HUES48 (cell line): ENCODE data around the gene NOCT.
"Not testable (repeated sequence)": the region's sequence is repeated elsewhere in the genome, so short reads cannot be mapped to it uniquely, and the experiment has no call there.

Source experiments
- H3K27ac ChIP-seq: one replicate; pipeline ENCODE4 v1.7.0; 2013; ENCODE audit warnings: low read depth, low read length, inconsistent platforms
- H3K27me3 ChIP-seq: 2 replicates; pipeline ENCODE4 v1.6.1; 2013; ENCODE audit warnings: mild to moderate bottlenecking, low read length; ENCODE audit not compliant: control insufficient read depth, insufficient read depth
- H3K36me3 ChIP-seq: 2 replicates; pipeline ENCODE4 v1.6.1; 2013; ENCODE audit warnings: low read length; ENCODE audit not compliant: control insufficient read depth, insufficient read depth
- H3K4me1 ChIP-seq: 2 replicates; pipeline ENCODE4 v1.6.1; 2013; ENCODE audit warnings: mild to moderate bottlenecking, low read length; ENCODE audit not compliant: control insufficient read depth, insufficient read depth
- H3K4me3 ChIP-seq: 2 replicates; pipeline ENCODE4 v1.5.1; 2013; ENCODE audit warnings: mild to moderate bottlenecking, low read depth, low read length
- H3K9ac ChIP-seq: 2 replicates; pipeline ENCODE4 v1.6.1; 2013; ENCODE audit warnings: mild to moderate bottlenecking, low read depth, low read length, moderate library complexity
- H3K9me3 ChIP-seq: 2 replicates; pipeline ENCODE4 v1.6.1; 2013; ENCODE audit warnings: low read length; ENCODE audit not compliant: control insufficient read depth, insufficient read depth

Gene NOCT

DNA sequence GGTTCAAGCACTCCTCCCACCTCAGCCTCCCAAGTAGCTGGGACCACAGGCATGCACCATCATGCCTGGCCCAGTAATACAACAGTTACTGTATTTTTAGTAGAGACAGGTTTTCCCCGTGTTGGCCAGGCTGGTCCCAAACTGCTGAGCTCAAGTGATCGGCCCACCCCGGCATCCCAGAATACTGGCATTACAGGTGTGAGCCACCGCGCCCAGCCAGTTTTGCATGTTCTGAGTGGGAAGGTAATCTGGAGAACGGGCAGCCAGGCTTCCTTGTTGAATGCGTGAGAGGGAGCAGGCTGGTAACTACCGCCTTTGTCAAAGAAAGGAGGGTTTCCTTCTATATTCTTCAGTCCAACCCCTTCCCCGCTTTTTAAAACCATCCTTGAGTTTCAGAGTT lies 9.1 kb downstream of the NOCT start:
- Histone ChIP-seq H3K4me3 (no peak overlapping the region), H3K27me3 (no peaks in the 10 kb centered on the region), H3K9me3 (no peaks in the 10 kb centered on the region), H3K9ac (no peak overlapping the region), H3K4me1 (peaks cover 39% of the 10 kb centered on the region), H3K27ac (no peak overlapping the region), H3K36me3 (peaks cover 9% of the 10 kb centered on the region)

DNA sequence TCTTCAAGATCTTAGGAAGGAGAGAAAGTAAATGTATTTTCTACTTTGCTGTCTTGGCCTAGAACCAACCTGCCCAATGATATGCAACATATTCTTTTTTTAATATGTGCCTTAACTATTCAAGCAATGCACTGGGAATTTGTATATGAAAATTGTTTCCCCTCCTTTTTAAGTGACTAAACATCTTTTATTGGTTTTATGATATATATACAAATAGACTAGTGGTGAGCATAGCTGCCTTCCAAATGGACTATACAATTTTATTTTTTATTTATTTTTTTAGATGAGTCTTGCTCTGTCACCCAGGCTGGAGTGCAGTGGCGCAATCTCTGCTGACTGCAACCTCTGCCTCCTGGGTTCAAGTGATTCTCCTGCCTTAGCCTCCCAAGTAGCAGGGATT lies 10.3 kb downstream of the NOCT start:
- Histone ChIP-seq H3K36me3 (peaks cover 9% of the 10 kb centered on the region), H3K4me3 (no peak overlapping the region), H3K4me1 (peaks cover 29% of the 10 kb centered on the region), H3K9me3 (no peaks in the 10 kb centered on the region), H3K9ac (no peak overlapping the region), H3K27me3 (no peaks in the 10 kb centered on the region), H3K27ac (no peak overlapping the region)

DNA sequence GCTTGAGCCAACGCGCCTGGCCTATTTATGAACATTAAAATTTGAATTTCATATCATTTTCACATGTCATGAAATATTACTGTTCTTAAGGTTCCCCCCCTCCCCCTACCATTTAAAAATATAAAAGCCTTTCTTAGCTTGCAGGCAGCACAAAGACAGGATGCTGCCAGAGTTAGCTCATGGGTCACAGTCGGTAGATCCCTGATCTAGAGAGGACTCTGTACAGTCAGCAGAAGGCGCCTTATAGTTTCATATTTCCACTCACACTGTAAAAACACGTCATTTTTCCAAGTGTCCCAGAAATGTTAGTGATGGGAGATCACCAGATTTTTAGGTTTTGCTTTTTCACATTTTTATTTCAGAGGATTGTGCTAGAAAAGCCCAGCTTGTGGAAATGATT lies 12.2 kb downstream of the NOCT start:
- Histone ChIP-seq H3K36me3 (peaks cover 5% of the 10 kb centered on the region; the same call in 1 of the 2 replicates), H3K4me1 (peaks cover 24% of the 10 kb centered on the region; the same call in 1 of the 2 replicates), H3K27ac (peak overlapping the region; percentile 29), H3K4me3 (no peak overlapping the region), H3K9me3 (no peaks in the 10 kb centered on the region), H3K9ac (no peak overlapping the region), H3K27me3 (no peaks in the 10 kb centered on the region)

DNA sequence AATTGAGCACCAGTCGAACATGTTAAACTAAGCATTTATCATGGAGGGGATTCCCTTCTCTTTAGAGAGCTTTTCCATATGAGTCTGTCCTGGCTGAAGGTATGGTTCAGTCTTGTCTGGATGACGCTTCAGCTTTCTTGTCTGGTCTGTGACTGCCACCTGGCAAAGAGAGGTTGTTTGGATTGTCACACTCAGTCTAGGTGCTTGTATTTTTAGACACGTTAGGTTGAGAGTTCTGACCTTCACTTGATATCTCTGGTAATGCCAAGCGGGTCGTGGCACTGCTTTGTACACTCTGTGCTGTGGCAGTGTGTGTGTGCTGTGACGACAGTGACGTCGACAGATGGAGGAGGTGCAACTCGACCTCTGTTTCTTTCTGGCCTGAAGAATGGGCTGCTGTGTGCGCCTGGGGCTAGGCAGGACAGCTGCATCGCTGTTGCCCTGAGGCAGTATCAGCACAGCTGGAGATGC lies 12.6 kb downstream of the NOCT start:
- H3K27ac ChIP-seq = peak overlapping the region; percentile 29
- no peaks in the 10 kb centered on the region for H3K27me3 ChIP-seq
- peaks cover 5% of the 10 kb centered on the region; the same call in 1 of the 2 replicates for H3K36me3 ChIP-seq
- no peak overlapping the region for H3K9ac ChIP-seq
- peaks cover 21% of the 10 kb centered on the region; the same call in 1 of the 2 replicates for H3K4me1 ChIP-seq
- no peak overlapping the region for H3K4me3 ChIP-seq
- no peaks in the 10 kb centered on the region for H3K9me3 ChIP-seq

DNA sequence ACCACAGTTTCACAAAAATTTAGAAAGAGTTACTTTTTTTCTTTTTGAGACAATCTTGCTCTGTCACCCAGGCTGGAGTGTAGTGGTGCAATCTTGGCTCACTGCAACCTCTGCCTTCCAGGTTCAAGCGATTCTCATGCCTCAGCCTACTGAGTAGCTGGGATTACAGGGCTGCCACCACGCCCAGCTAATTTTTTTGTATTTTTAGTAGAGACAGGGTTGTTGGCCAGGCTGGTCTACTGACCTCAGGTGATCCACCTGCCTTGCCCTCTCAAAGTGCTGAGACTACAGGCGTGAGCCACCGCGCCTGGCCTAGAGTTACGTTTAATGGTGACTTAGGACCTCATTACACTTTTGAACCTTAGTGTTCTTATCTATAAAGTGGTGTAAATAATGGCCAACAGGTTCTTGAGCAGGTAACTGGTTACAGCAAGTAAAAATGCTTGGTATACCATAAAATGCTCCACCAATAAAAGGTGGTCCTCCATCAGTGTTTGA lies 14.3 kb downstream of the NOCT start:
- not testable (repeated sequence) for H3K36me3 ChIP-seq, H3K4me3 ChIP-seq, H3K27me3 ChIP-seq, H3K9ac ChIP-seq, H3K27ac ChIP-seq, H3K9me3 ChIP-seq
- peaks cover 18% of the 10 kb centered on the region for H3K4me1 ChIP-seq

DNA sequence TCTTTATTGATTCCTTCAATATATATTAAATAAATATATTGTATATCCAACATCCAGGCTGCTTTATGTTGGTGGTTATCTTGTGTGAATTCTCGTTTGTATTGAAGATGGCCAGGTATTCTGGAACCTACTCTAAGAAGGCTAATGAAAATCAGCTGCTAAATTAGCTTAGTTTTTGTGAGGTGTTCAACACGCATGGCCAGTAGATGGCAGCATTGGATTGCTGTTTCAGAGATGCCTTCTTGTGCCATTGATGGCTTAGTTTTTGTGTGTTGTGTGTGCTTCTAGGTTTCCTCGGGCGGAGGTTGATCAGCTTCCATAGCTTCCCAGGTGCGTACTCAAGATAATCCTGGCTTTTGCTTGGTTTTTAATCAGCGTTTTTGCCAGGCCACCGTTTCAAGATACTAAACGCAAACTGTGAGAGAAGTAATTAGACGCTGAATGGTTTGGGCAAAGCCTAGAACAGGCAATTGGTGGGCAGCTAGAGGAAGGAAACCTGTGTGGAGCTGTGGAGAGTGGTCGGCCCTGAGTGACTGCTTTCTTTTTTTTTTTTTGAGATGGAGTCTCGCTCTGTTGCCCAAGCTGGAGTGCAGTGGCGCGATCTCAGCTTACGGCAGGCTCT lies 15.1 kb downstream of the NOCT start:
- H3K4me1 ChIP-seq = peaks cover 13% of the 10 kb centered on the region
- H3K27ac ChIP-seq = no peak overlapping the region
- H3K36me3 ChIP-seq = peaks cover 10% of the 10 kb centered on the region; the same call in 1 of the 2 replicates
- H3K9me3 ChIP-seq = no peaks in the 10 kb centered on the region
- no peak overlapping the region for H3K9ac ChIP-seq
- H3K27me3 ChIP-seq = no peaks in the 10 kb centered on the region
- no peak overlapping the region for H3K4me3 ChIP-seq

DNA sequence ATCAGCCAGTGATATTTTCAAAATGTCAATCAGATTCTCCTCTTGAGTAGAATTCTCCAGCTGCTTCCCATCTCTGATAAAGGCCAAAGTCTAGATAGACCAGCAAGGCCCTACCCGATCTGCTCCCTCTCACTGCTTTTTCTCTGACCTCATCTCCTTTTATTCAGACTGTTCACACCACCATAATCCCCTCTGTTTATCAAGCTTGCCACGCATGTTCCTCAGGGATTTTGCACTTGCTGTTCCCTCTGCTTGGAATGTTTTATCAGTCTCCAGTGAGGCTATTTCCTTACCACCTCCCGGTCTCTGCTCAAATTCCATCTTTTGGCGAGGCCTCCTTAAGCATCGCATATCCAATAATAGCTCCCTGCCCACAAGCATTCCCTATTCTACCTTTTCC lies 20.1 kb downstream of the NOCT start:
- no peaks in the 10 kb centered on the region for H3K27me3 ChIP-seq
- H3K4me3 ChIP-seq = no peak overlapping the region
- H3K9ac ChIP-seq = no peak overlapping the region
- peaks cover 5% of the 10 kb centered on the region; the same call in 1 of the 2 replicates for H3K4me1 ChIP-seq
- no peaks in the 10 kb centered on the region for H3K9me3 ChIP-seq
- H3K36me3 ChIP-seq = peaks cover 5% of the 10 kb centered on the region; the same call in 1 of the 2 replicates
- H3K27ac ChIP-seq = no peak overlapping the region

DNA sequence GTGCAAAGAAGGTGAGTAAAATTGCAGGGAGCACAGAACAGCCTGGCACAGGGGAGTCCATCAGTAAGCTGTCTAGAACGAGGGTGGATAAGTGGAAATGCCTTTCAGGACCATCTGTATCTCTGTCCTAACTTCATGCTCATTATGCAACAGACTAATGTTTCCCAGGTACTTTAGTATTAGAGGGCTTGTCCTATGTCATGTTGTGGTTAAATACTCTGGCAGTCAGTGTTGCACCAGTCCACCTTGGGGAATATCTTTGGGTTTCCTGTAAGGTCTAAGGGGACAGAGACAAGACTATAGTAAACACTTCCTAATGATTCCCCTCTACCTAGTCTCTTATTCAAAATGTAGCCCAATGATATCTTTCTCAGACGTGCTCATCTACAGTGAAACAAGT lies 21.3 kb downstream of the NOCT start:
- no peak overlapping the region for H3K27ac ChIP-seq

DNA sequence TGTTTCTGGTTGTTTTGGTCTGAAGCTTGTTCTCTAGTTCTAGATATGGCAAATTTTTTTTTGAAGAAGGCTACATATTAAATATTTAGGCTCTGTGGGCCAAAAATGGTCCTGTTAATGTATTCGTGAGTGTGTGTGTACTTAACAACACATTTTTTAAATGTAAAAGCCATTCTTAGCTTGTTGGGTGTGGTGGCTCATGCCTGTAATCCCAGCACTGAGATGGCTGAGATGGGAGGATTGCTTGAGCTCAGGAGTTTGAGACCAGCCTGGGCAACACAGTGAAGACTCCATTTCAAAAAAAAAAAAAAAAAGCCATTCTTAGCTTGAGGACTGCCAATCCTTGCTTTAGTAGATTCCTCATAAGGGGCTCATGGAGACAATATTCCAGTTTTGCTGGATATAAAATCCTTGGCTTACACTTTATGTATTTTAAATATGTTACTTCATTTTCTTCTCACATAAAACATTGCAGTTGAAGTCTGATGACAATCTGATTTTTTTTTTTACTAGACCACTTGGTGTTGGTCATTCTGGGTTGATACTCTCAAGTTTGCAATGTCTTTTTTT lies 23.4 kb downstream of the NOCT start:
- Histone ChIP-seq H3K9ac (no peak overlapping the region), H3K27ac (no peak overlapping the region), H3K27me3 (no peaks in the 10 kb centered on the region), H3K4me3 (no peak overlapping the region), H3K36me3 (peaks cover 18% of the 10 kb centered on the region), H3K4me1 (no peaks in the 10 kb centered on the region), H3K9me3 (no peaks in the 10 kb centered on the region)

More for the DNA sequence above, 21.3 kb downstream of the NOCT start:
- Histone ChIP-seq H3K9me3 (no peaks in the 10 kb centered on the region), H3K4me3 (no peak overlapping the region), H3K9ac (no peak overlapping the region), H3K36me3 (peaks cover 9% of the 10 kb centered on the region), H3K27me3 (no peaks in the 10 kb centered on the region), H3K4me1 (peaks cover 3% of the 10 kb centered on the region; the same call in 1 of the 2 replicates)

DNA sequence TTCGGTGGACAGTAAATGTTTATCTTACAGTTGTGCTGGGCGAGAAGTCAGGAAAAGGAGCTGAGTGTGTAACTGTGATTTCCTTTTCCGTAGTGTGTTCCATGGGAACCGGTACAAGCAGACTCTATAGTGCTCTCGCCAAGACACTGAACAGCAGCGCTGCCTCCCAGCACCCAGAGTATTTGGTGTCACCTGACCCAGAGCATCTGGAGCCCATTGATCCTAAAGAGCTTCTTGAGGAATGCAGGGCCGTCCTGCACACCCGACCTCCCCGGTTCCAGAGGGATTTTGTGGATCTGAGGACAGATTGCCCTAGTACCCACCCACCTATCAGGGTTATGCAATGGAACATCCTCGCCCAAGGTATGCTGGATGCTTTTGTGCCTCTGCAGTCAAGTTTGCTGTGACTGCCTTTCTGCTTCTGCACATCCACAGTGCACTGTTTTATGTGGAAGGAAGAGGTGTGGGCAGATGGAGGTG lies 27.4 kb downstream of the NOCT start:
- Histone ChIP-seq H3K4me1 (no peaks in the 10 kb centered on the region), H3K27ac (no peak overlapping the region), H3K4me3 (no peak overlapping the region), H3K9me3 (no peaks in the 10 kb centered on the region), H3K36me3 (peaks cover 50% of the 10 kb centered on the region), H3K27me3 (no peaks in the 10 kb centered on the region), H3K9ac (no peak overlapping the region)

DNA sequence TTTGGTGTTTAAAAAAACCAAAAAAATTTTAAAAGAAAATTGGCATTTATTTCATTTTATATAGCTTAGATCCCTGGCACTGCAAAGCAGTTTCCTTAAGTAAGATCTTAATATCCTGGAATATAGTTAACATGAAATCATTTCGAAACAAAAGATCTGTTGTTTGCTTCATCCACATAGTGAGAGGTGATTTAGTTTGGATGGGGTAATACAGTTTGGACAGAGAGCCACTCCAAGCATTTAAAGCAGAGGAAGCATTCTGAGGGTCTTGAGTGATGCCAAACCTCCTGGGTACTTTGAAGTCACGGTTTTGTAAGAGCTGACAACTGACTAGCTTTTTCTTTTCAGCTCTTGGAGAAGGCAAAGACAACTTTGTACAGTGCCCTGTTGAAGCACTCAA lies 28.7 kb downstream of the NOCT start:
- Histone ChIP-seq H3K36me3 (peaks cover 59% of the 10 kb centered on the region), H3K27ac (no peak overlapping the region), H3K4me1 (no peaks in the 10 kb centered on the region), H3K27me3 (no peaks in the 10 kb centered on the region), H3K9me3 (no peaks in the 10 kb centered on the region), H3K9ac (no peak overlapping the region), H3K4me3 (no peak overlapping the region)
